GM18858 (cell line): ENCODE measurements around the gene MBD3L1.

Source experiments
- ATAC-seq: cut with Tn5 transposase; IDR thresholded peaks from one replicate; pipeline ENCODE4 v1.9.1; 2021; ENCODE audit not compliant: unreplicated experiment

The MBD3L1 gene

DNA sequence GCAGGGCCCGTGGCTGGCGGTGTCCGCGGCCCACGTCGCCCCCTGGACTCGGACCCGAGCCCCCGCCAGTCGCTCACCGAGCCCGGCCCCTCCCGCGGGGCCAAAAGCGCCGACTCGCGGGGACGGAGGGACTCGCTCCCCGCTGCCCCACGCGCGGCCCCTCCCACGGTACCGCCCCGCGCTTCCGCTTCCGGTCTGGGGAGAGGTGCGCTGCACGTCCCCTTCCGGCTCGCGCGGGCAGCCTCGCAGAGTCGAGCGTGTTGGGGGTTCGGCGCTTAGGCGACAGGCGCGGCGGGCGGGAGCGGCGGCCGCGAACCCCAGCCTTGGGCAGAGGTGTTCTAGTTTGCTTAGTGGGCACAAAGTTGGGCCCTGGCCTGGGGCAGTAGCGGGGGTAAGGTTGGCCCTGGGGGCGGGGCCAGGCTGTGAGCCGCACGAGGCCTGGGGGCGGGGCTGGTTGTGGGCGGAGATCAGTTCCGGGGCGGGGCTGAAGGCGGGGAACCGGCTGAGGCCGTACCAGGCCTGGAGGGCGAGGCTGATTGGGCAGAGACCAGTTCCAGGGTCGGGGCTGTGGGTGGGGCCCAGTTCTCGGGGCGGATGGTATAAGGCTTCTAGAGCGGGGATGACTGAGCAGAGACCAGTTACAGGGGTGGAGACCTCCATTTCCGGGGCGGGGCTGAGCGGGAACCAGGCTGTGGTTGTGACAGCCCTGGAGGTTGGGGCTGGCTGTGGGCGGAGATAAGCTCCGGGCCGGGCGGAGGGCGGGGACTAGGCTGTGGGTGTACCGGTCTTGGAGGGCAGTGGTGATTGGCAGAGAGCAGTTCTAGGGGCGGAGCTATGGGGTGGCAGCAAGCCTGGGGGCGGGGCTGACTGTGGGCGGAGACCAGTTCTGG, at the start of gene MBD3L1, which contains the start of gene ZNF558:
TSS of gene MBD3L1 (plus strand) at position 246 of the 890 bp plus-strand sequence. CDS start 10,302 bp downstream, outside the sequence.
TSS of gene ZNF558 (minus strand) at position 173 of the 890 bp plus-strand sequence. CDS start 9,645 bp downstream, outside the sequence.
- ATAC-seq = peak; percentile 74

DNA sequence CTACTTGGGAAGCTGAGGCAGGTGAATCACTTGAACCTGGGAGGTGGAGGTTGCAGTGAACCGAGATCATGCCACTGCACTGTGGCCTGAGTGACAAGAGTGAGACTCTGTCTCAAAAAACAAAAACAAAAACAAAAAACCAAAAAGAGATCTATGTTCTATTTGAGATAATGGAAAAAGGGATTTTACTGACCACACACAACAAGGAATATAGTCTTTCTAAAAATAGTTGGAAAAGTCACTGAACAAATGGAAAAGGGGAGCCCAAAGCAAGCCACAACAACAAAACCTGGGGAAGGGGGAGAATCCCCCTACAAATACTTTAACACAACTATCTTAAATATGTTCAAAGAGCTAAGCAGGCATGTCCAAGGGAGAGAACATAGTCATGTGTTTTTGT, 37.4 kb upstream of the MBD3L1 start:
- no peak for ATAC-seq

GRCh38 chr19:8806661-8807060, 25.5 kb upstream of the MBD3L1 start:
- ATAC-seq = no peak

- ATAC-seq = no peak
Measured at GRCh38 chr19:8811315-8812172, 20.6 kb upstream of the MBD3L1 start.

DNA sequence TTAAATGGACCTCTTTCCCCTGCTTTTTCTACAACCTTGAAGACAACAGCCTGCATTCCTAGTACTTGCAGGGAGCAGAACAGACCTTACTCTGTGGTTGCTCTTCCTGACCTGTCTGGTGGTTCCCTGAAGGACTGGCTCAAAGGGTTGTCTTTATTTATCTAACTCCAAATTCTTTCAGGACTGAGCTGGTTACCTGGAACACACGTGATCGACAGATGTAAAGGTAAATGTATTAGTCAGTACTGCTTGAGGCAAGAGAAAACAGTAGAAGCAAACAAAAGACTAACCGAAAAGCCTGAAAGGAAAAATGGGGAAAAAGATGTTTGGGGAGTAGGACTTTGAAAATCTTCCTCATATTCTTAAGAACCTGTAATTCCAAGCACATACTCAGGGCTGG, 18.0 kb upstream of the MBD3L1 start:
- no peak for ATAC-seq

DNA sequence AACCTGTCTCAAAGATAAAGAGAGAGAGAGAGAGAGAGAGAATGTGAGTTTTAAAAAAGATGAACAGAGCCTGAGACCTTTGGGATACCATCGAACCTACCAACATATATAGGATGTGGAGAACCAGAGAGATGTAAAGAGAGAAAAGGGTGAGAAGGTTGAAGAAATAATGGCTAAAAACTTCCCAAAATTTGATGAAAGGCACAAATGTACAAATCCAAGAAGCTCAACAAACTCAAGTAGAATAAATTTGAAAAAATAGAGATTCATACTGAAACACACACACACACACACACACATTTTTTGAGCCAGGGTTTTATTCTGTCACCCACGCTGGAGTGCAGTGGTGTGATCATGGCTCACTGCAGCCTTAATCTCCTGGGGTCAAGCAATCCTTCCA, 16.4 kb upstream of the MBD3L1 start:
- ATAC-seq = no peak

- no peak for ATAC-seq
Measured at GRCh38 chr19:8820234-8820633, 11.9 kb upstream of the MBD3L1 start.

- ATAC-seq = no peak
Measured at GRCh38 chr19:8821748-8822241, 10.4 kb upstream of the MBD3L1 start.

- no peak for ATAC-seq
Measured at GRCh38 chr19:8826371-8826770, 5.8 kb upstream of the MBD3L1 start.

DNA sequence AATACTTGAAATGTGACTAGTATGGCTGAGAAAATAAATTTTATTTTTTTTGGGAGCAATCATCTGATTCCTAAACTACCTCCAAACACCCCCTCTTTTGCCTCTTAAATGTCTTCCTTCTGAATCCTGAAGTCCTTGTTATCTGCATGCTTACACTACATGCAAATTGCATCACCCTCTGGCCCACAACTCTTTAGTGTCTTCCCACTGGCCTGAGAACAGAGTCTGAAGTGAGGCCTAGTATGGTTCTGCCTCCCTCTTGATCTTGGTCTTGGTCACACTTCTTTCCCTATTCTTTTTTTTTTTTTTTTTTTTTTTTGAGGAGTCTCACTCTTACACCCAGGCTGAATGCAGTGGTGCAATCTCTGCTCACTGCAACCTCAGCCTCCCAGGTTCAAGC, 4.9 kb upstream of the MBD3L1 start:
- no peak for ATAC-seq

DNA sequence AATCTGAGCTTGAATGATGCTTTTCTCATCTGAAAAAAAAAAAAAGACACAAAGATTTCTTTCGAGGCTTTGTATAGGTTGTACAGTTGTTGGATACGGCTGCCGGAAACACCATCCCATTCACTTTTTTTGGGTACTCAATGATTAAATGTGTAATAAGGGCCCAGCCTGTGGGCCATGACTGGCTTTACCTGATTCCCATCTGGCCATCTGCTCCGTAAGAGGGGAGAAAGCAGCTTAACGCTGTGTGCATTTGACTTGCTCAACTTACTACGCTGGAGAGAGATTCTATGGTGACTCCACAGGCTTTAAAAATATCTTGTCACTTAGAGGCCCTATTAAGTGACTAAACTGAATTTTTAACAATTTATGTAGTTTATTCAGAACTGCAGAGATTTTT, 804 bp upstream of the MBD3L1 start:
- ATAC-seq = no peak

GRCh38 chr19:8831832-8832131, 395 bp upstream of the MBD3L1 start:
- ATAC-seq = peak; percentile 17

GRCh38 chr19:8835446-8835845, 3.3 kb downstream of the MBD3L1 start:
- ATAC-seq = no peak

GRCh38 chr19:8835877-8836276, 3.7 kb downstream of the MBD3L1 start:
- no peak for ATAC-seq

DNA sequence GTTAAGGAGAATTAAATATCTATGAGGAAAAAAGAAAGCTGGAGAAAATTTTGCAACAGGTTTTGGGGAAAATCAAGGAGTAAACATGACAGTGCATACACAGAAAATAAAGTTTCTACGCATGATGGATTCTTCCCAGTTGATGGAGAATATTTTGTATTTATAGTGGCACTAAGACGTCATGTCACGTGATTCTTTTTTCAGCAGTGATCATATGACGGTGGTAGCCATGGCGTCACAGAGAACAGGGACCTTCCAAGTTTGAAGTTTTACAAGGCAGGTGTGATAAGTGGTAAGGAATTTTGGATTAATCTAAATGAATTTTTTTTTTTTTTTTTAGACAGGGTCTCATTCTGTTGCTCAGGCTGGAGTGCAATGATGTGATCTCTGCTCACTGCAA, 8.5 kb downstream of the MBD3L1 start:
- no peak for ATAC-seq

DNA sequence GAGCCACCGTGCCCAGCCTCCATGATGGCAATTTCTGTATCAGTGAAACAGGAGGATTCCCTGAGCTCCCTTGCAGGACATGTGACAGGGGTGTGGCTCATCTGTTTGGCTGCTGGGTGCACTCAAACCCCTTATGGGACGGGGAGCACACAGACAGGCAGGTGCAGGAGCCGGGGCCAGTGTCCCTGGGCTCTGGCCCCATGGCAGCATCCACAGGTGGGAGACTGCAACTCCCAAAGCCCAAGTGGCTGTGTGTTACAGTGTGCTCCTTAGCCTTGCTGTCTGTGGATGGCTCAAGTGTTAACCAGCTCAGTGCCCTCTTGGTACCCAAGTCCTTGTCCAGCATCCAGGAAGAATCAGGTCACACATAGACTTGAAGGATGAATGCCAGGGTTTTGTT, 14.6 kb downstream of the MBD3L1 start:
- no peak for ATAC-seq

GRCh38 chr19:8849232-8849631, 17.1 kb downstream of the MBD3L1 start:
- no peak for ATAC-seq

DNA sequence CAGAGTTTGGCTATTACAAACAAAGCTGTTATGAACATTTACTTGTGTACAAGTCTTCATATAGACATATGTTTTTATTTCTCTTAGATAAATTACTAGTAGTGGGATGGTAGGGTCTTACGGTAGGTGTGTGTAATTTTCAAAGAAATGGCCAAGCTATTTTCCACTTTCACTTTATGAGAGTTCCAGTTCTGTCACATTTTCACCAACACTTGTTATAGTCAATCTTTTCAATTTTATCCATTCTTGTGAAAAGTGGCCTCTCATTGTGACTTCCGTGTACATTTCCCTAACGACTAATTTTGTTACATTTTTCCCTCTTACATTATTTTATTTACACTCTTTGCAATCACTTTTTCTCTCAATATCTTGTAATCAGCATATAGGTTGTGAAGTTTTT, 18.3 kb downstream of the MBD3L1 start:
- no peak for ATAC-seq

DNA sequence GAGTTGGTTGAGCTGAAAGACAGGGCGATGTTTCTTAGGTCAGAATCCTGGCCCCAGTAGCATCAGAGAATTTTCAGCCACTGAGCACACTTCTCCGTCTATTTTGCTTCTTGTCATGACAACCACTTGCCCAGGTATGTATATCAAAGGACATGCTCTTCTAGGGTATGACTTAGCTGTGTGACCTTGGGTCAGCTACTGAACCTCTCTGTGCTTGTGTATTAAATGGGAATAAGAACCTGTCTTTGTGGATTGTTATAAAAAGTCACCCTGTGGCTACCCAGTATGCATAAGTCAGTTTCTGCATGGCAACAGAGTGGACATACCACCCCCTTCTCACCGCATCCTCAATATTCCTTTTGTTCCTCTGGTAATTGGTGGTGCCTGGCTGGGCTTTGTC, 26.1 kb downstream of the MBD3L1 start:
- no peak for ATAC-seq

DNA sequence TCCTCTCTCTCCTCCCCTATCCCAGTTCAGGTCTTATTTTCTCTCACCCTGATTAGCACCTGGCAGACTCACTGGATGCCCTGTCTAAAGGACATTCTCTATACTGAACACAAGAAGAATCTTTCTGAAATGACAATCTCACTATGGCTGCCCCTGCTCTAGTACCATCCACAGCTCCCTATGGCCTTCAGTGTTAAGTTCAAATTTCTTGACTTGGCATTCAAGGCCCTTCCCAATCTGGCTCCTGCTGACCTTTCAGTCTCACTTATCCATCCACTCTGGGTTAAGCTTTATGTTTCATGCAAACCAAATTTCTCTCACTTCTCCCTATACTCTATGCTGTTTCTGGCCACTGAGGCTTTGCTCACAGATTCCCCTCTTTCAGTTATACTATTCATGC, 34.2 kb downstream of the MBD3L1 start:
- no peak for ATAC-seq

DNA sequence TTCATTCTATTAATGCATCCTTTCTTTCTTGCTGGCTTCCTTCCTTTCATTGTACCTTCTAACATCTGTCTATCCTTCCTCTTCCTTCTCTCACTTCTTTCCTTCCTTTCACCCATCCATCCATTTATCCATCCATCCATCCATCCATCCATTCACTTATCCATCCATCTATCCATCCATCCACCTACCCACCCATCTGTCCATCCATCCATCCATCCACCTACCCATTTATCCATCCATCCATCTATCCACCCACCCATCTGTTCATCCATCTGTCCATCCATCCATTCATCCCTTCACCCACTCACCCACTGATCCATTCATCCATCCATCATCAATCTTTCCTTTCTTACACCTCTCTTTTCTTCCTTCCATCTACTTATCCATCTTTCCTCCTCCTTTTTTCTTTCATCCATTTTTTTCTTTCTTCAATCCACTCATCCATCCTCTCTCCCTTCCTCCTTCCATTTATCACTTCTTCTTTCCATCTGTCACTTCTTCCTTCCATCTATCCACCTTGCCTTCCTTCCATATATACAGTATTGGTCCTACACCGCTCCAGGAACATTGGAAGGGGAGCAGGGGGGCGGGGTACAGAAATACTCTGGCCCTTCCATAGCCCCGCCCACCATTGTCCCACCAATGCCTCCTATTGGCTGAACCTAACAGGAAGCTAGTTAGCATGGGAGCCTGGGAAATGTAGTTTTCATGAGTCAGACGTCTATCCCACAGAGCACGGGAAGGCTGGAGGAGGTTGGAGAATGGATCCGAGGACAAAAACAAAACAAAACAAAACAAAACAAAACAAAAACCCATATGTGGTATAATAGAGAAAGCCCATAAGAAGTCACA, 45.9 kb downstream of the MBD3L1 start:
- no peak for ATAC-seq
